Endothelial cell of umbilical vein (primary cell): ENCODE results near the gene NCAPH2. TPM values are rescaled to one million over a fixed set of nuclear protein-coding genes. Genes with fewer than 3 reads are reported as not detected.

Source experiments
- BruUV-seq: library from RNA; stranded (reverse); fragments of 400-500 nt; replicated peaks from 2 replicates; lab custom pipeline; 2021; lab: Mats Ljungman, UMichigan
- CTCF ChIA-PET: fragments of 300-600, 350-600 bp; sonication (Branson Sonifier 250); formaldehyde crosslinking; loops from one replicate; lab custom pipeline; 2021; ENCODE audit warnings: antibody characterized with exemption, inconsistent platforms; lab: Charles Lee
- POLR2A ChIA-PET: fragments of 300-600, 350-600 bp; sonication (Branson Sonifier 250); formaldehyde crosslinking; loops from one replicate; lab custom pipeline; 2021; ENCODE audit warnings: antibody characterized with exemption, inconsistent platforms; lab: Charles Lee
- DNase-seq: peaks from one replicate; pipeline ENCODE4 v3.0.0-alpha.2; 2011; ENCODE audit warnings: low read depth, low spot score
- FAIRE-seq: peaks from 2 replicates; lab custom pipeline; 2011; peaks lifted over from hg19 to GRCh38; lab: Jason Lieb, UNC
- H2AFZ ChIP-seq: 2 replicates; pipeline ENCODE4 v1.6.0; 2012; ENCODE audit warnings: low read depth, low read length, control low read depth, inconsistent platforms
- H3K27ac ChIP-seq: 2 replicates; pipeline ENCODE4 v1.5.1; 2011; ENCODE audit warnings: low read depth, mild to moderate bottlenecking, control low read depth, low read length, moderate library complexity; ENCODE audit not compliant: insufficient read depth
- H3K27me3 ChIP-seq, 2 experiments: 2 replicates each; pipeline versions ENCODE4 v1.6.0 to v1.6.1; 2011; ENCODE audit warnings: low read length in 2 of 2, mixed read lengths in 1 of 2; ENCODE audit not compliant: control insufficient read depth in 2 of 2, insufficient read depth in 2 of 2
- H3K36me3 ChIP-seq, 2 experiments: 2 replicates in 1 of 2; 3 replicates in 1 of 2; pipeline ENCODE4 v1.5.1; 2011; ENCODE audit warnings: low read length in 2 of 2, mild to moderate bottlenecking in 1 of 2, moderate library complexity in 1 of 2; ENCODE audit not compliant: control insufficient read depth in 2 of 2, insufficient read depth in 2 of 2; ENCODE audit errors: extremely low read depth in 1 of 2
- H3K4me1 ChIP-seq: 3 replicates; pipeline ENCODE4 v1.5.1; 2011; ENCODE audit warnings: mild to moderate bottlenecking, low read length; ENCODE audit not compliant: control insufficient read depth, insufficient read depth; ENCODE audit errors: extremely low read depth
- H3K4me2 ChIP-seq: 2 replicates; pipeline ENCODE4 v1.6.1; 2011; ENCODE audit warnings: low read length, control low read depth, mixed read lengths; ENCODE audit not compliant: insufficient read depth
- H3K4me3 ChIP-seq, 3 experiments: fragments of 200-600 bp in 1 of 3; sonication (generic), shearing (Covaris generic) in 1 of 3; replicated peaks in 1 of 3; 2 replicates each; pipeline ENCODE4 v1.5.1; 2011 to 2016; ENCODE audit warnings: control low read depth in 3 of 3, low read length in 3 of 3, mild to moderate bottlenecking in 2 of 3, inconsistent platforms in 1 of 3, low read depth in 1 of 3, moderate library complexity in 1 of 3; ENCODE audit not compliant: insufficient read depth in 1 of 3
- H3K79me2 ChIP-seq: 2 replicates; pipeline ENCODE4 v1.6.0; 2012; ENCODE audit warnings: low read length, inconsistent platforms; ENCODE audit not compliant: control insufficient read depth, insufficient read depth
- H3K9ac ChIP-seq: replicated peaks from 2 replicates; pipeline ENCODE3; 2011; ENCODE audit warnings: low read length, control low read depth; ENCODE audit not compliant: insufficient read depth; ENCODE audit errors: extremely low read depth
- H3K9me1 ChIP-seq: replicated peaks from 3 replicates; pipeline ENCODE4 v1.6.0; 2011; ENCODE audit warnings: mild to moderate bottlenecking, low read length; ENCODE audit not compliant: control insufficient read depth, insufficient read depth; ENCODE audit errors: extremely low read depth
- H3K9me3 ChIP-seq: replicated peaks from 2 replicates; pipeline ENCODE4 v1.5.1; 2012; ENCODE audit warnings: low read length, inconsistent platforms; ENCODE audit not compliant: control insufficient read depth, insufficient read depth
- H4K20me1 ChIP-seq: replicated peaks from 2 replicates; pipeline ENCODE3; 2011; ENCODE audit warnings: mild to moderate bottlenecking, low read length; ENCODE audit not compliant: control insufficient read depth, insufficient read depth; ENCODE audit errors: extremely low read depth
- EZH2 ChIP-seq: IDR thresholded peaks from 2 replicates; pipeline ENCODE4 v1.6.1; 2012; ENCODE audit warnings: borderline replicate concordance, low read depth, mild to moderate bottlenecking, moderate library complexity, low read length, inconsistent platforms; ENCODE audit not compliant: severe bottlenecking
- FOS ChIP-seq: IDR thresholded peaks from 2 replicates; pipeline ENCODE4 v1.6.1; 2011; ENCODE audit warnings: mild to moderate bottlenecking, low read length, moderate library complexity, borderline replicate concordance; ENCODE audit not compliant: insufficient read depth
- GATA2 ChIP-seq: IDR thresholded peaks from 2 replicates; pipeline ENCODE4 v1.7.0; 2011; ENCODE audit warnings: low read depth, mild to moderate bottlenecking, moderate library complexity, mixed read lengths, low read length; ENCODE audit not compliant: insufficient read length, insufficient read depth
- JUN ChIP-seq: IDR thresholded peaks from 2 replicates; pipeline ENCODE4 v1.6.1; 2011; ENCODE audit warnings: borderline replicate concordance, low read depth; ENCODE audit not compliant: insufficient read length, insufficient read depth
- MYC ChIP-seq: IDR thresholded peaks from one replicate; pipeline ENCODE4 v1.6.1; 2011; ENCODE audit warnings: mild to moderate bottlenecking, low read depth, low read length
- POLR2A ChIP-seq: IDR thresholded peaks from 2 replicates; pipeline ENCODE4 v1.6.1; 2012; ENCODE audit warnings: low read depth, mild to moderate bottlenecking, control low read depth, low read length
- POLR2AphosphoS5 ChIP-seq: IDR thresholded peaks from 2 replicates; pipeline ENCODE4 v1.6.1; 2012; ENCODE audit warnings: low read depth, mild to moderate bottlenecking, control low read depth, low read length, moderate library complexity; ENCODE audit not compliant: insufficient read depth
- dilution Hi-C: fragments of 300-500 bp; cut with MboI; formaldehyde crosslinking; loops from one replicate; pipeline ENCODE4 v1.15.0; 2019; ENCODE audit warnings: low sequenced_read_pairs; ENCODE audit not compliant: extremely low pct_ligation_motif_present
- intact Hi-C: fragments of 100-400 bp; cut with micrococcal nuclease; formaldehyde crosslinking; loops from one replicate; pipeline ENCODE4 v1.10.0; 2022
- polyA plus RNA-seq, 4 experiments: library from polyadenylated mRNA; depleted of rRNA in 3 of 4; stranded (reverse) in 3 of 4; unstranded in 1 of 4; fragments of >200 nt; gene quantifications; 2 replicates each; pipeline versions ENCODE4 v1.2.1 to v1.2.3, GENCODE V29; 2011 to 2012; ENCODE audit warnings: missing spikeins in 1 of 4
- total RNA-seq: library from RNA; stranded (reverse); gene quantifications from 2 replicates; pipeline ENCODE4 v1.2.3, GENCODE V29; 2021
- TF ChIP-seq, protein P1 (sequence below), 2 donors: IDR thresholded peaks; 1 replicate in 1 of 2; 2 replicates in 1 of 2; pipeline ENCODE4 v1.5.1; 2011; ENCODE audit warnings: low read length in 2 of 2, mild to moderate bottlenecking in 2 of 2, moderate library complexity in 2 of 2, control low read depth in 1 of 2, inconsistent platforms in 1 of 2, low read depth in 1 of 2; ENCODE audit not compliant: insufficient read depth in 1 of 2; ENCODE audit errors: extremely low read depth in 1 of 2
- TF ChIP-seq, protein P2 (sequence below): IDR thresholded peaks from 2 replicates; pipeline ENCODE4 v1.6.1; 2011; ENCODE audit not compliant: insufficient read depth, insufficient read length

The NCAPH2 gene
- total and polyA plus RNA-seq, 2 donors (not counting 3 experiments of a cell fraction or from before 2014, with no cell fraction given): 42.4 to 43.2 TPM

DNA sequence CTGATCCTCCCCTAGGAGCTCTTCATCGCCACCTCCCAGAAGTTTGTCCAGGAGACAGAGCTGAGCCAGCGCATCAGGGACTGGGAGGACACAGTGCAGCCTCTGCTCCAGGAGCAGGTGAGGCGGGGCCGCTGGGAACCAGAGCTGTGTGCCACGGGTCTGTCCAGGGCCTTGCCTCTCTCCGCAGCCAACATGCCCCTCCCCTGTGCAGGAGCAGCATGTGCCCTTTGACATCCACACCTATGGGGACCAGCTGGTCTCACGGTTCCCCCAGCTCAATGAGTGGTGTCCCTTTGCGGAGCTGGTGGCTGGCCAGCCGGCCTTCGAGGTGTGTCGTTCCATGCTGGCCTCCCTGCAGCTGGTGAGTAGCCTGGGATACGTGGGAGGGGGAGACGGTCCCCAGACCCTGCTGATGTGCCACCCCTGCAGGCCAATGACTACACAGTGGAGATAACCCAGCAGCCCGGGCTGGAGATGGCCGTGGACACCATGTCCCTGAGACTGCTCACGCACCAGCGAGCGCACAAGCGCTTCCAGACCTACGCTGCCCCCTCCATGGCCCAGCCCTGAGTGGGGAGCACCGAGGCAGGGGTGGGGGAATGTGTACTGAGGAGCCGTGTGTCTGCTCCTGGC, 14.9 kb downstream of the NCAPH2 start:
- ChIA-PET CTCF (interaction anchor here (0.7 kb wide), 1 partner anchor 16 kb away, joined by 3 read pairs; no protein-coding TSS in a partner anchor), POLR2A (interaction anchor here (1.1 kb wide), 1 partner anchor 15 kb away, joined by 4 read pairs; the partner anchor contains the start of genes LMF2 and NCAPH2)
- peaks cover 12% of the 10 kb centered on the region for H3K4me1 ChIP-seq
- dilution Hi-C loops: no loop called here
- no peak overlapping the region for H3K4me3 ChIP-seq
- H3K9me3 ChIP-seq: no peaks in the 10 kb centered on the region
- FAIRE-seq: no peak
- no peaks in the 10 kb centered on the region for H3K27me3 ChIP-seq
- H3K9me1 ChIP-seq: no peaks in the 10 kb centered on the region
- no peak overlapping the region for H3K9ac ChIP-seq
- peaks cover 10% of the 10 kb centered on the region for H3K79me2 ChIP-seq
- peaks cover 0 to 24% of the 10 kb centered on the region in 2 experiments for H3K36me3 ChIP-seq
- TF ChIP-seq POLR2A: no peak
- TF ChIP-seq FOS: no peak
- no peak for TF ChIP-seq EZH2
- TF ChIP-seq MYC: no peak
- TF ChIP-seq, protein P1, sequence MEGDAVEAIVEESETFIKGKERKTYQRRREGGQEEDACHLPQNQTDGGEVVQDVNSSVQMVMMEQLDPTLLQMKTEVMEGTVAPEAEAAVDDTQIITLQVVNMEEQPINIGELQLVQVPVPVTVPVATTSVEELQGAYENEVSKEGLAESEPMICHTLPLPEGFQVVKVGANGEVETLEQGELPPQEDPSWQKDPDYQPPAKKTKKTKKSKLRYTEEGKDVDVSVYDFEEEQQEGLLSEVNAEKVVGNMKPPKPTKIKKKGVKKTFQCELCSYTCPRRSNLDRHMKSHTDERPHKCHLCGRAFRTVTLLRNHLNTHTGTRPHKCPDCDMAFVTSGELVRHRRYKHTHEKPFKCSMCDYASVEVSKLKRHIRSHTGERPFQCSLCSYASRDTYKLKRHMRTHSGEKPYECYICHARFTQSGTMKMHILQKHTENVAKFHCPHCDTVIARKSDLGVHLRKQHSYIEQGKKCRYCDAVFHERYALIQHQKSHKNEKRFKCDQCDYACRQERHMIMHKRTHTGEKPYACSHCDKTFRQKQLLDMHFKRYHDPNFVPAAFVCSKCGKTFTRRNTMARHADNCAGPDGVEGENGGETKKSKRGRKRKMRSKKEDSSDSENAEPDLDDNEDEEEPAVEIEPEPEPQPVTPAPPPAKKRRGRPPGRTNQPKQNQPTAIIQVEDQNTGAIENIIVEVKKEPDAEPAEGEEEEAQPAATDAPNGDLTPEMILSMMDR (IDR thresholded peaks at IDR 0.05; ENCODE audit: extremely low read depth in 1 of 2, insufficient read depth in 1 of 2, low read depth in 1 of 2, low read length in 2 of 2): no peak
- TF ChIP-seq JUN: no peak
- TF ChIP-seq GATA2: no peak
- no peak for TF ChIP-seq POLR2AphosphoS5
- TF ChIP-seq, protein P2, sequence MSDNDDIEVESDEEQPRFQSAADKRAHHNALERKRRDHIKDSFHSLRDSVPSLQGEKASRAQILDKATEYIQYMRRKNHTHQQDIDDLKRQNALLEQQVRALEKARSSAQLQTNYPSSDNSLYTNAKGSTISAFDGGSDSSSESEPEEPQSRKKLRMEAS: no peak
- no TSS peak for BruUV-seq
- DNase-seq: no peak
- intact Hi-C loops: no loop called here
- H2AFZ ChIP-seq: no peak overlapping the region
- H3K27ac ChIP-seq: no peak overlapping the region
- no peaks in the 10 kb centered on the region for H4K20me1 ChIP-seq
- H3K4me2 ChIP-seq: no peak overlapping the region
